Stimulated activated naive CD8-positive, alpha-beta T cell treated with anti-CD3 and anti-CD28 coated beads, Interleukin-15, amount 100 ng/mL, for 72 hours (primary cell): Measurements from ENCODE around the gene CD209.

Source experiments
- ATAC-seq: fragments of 150-1000 bp; cut with Tn5 transposase; 2 replicates; pipeline ENCODE4 v1.10.0; 2021; ENCODE audit warnings: mild to moderate bottlenecking, moderate library complexity
- DNase-seq, 2 donors: peaks; one replicate each; pipeline ENCODE4 v3.0.0; 2021 to 2022
- H3K27ac Mint-ChIP-seq, 2 donors: one replicate each; pipeline ENCODE4 v1.8.0; 2022; ENCODE audit warnings: mild to moderate bottlenecking in 2 of 2, mixed read lengths in 2 of 2, moderate library complexity in 2 of 2
- H3K27me3 Mint-ChIP-seq: one replicate; pipeline ENCODE4 v1.8.0; 2022; ENCODE audit warnings: mixed read lengths
- H3K4me1 Mint-ChIP-seq: one replicate; pipeline ENCODE4 v1.8.0; 2022; ENCODE audit warnings: mild to moderate bottlenecking, mixed read lengths
- H3K4me3 Mint-ChIP-seq, 2 donors: one replicate each; pipeline ENCODE4 v1.8.0; 2022; ENCODE audit warnings: mild to moderate bottlenecking in 2 of 2, mixed read lengths in 2 of 2, moderate library complexity in 1 of 2
- H3K9me3 Mint-ChIP-seq, 2 donors: one replicate each; pipeline ENCODE4 v1.8.0; 2022; ENCODE audit warnings: mixed read lengths in 2 of 2

Gene CD209

GRCh38 chr19:7692417-7693088 is 54.8 kb downstream of the CD209 start:
- ATAC-seq (peak; percentile 62), DNase-seq (peak in 1 of 2 donors; percentile 55)
- Mint-ChIP-seq H3K9me3 (no peaks in the 10 kb centered on the region), H3K4me1 (peaks cover 5% of the 10 kb centered on the region), H3K4me3 (no peak overlapping the region), H3K27me3 (peaks cover 7% of the 10 kb centered on the region), H3K27ac (no peak overlapping the region)

- peak; percentile 60 to 71 for DNase-seq
- ATAC-seq: peak; percentile 76
- no peak overlapping the region for H3K27ac Mint-ChIP-seq
- no peak overlapping the region for H3K4me3 Mint-ChIP-seq
- H3K4me1 Mint-ChIP-seq: no peaks in the 10 kb centered on the region
- H3K27me3 Mint-ChIP-seq: peaks cover 2% of the 10 kb centered on the region
- no peaks in the 10 kb centered on the region for H3K9me3 Mint-ChIP-seq
These were observed 55.8 kb downstream of the CD209 start for GRCh38 chr19:7691497-7691896.

- Mint-ChIP-seq H3K4me3 (no peak overlapping the region), H3K27me3 (no peaks in the 10 kb centered on the region), H3K27ac (no peak overlapping the region), H3K4me1 (peaks cover 5% of the 10 kb centered on the region), H3K9me3 (no peaks in the 10 kb centered on the region)
- peak; percentile 56 to 69 for DNase-seq
- peak; percentile 66 for ATAC-seq
These were observed 56.5 kb downstream of the CD209 start for GRCh38 chr19:7690779-7691258.
